CD14-positive monocyte (primary cell): ENCODE measurements around the gene EFEMP2. TPM values are rescaled to one million over a fixed set of nuclear protein-coding genes. Genes with fewer than 3 reads are reported as not detected.
"Not testable (repeated sequence)": the region's sequence is repeated elsewhere in the genome, so short reads cannot be mapped to it uniquely, and the experiment has no call there.

ENCODE experiments used
- DNase-seq, 3 donors: peaks; one replicate each; pipeline ENCODE4 v3.0.0-alpha.2; 2011 to 2022
- H2AFZ ChIP-seq: 2 replicates; pipeline ENCODE4 v1.6.0; 2012; ENCODE audit warnings: mild to moderate bottlenecking, low read depth, low read length, inconsistent platforms; ENCODE audit not compliant: insufficient read depth, poor library complexity, severe bottlenecking
- H3K27ac ChIP-seq, 2 donors: 1 replicate in 1 of 2; 2 replicates in 1 of 2; pipeline ENCODE4 v1.5.1; 2012 to 2013; ENCODE audit warnings: low read length in 2 of 2, control low read depth in 1 of 2, inconsistent platforms in 1 of 2, low read depth in 1 of 2, mild to moderate bottlenecking in 1 of 2
- H3K27me3 ChIP-seq, 2 donors: one replicate each; pipeline versions ENCODE4 v1.6.0 to v1.6.1; 2011 to 2013; ENCODE audit warnings: low read length in 2 of 2; ENCODE audit not compliant: control insufficient read depth in 2 of 2, insufficient read depth in 2 of 2
- H3K36me3 ChIP-seq, 2 donors: replicated peaks in 1 of 2; 1 replicate in 1 of 2; 2 replicates in 1 of 2; pipeline versions ENCODE4 v1.5.1 to v1.6.1; 2012 to 2013; ENCODE audit warnings: low read length in 2 of 2, control low read depth in 1 of 2, inconsistent platforms in 1 of 2, mild to moderate bottlenecking in 1 of 2; ENCODE audit not compliant: insufficient read depth in 2 of 2, control insufficient read depth in 1 of 2
- H3K4me1 ChIP-seq, 2 donors: 1 replicate in 1 of 2; 2 replicates in 1 of 2; pipeline versions ENCODE4 v1.5.1 to v1.6.1; 2012 to 2013; ENCODE audit warnings: low read length in 2 of 2, control low read depth in 1 of 2, inconsistent platforms in 1 of 2, mild to moderate bottlenecking in 1 of 2, moderate library complexity in 1 of 2; ENCODE audit not compliant: insufficient read depth in 2 of 2, control insufficient read depth in 1 of 2
- H3K4me2 ChIP-seq: replicated peaks from 2 replicates; pipeline ENCODE3; 2012; ENCODE audit warnings: low read length, moderate library complexity, mild to moderate bottlenecking; ENCODE audit not compliant: poor library complexity, severe bottlenecking; ENCODE audit errors: extremely low read depth
- H3K4me3 ChIP-seq, 3 experiments: fragments of 200-600 bp in 1 of 3; sonication (generic) in 1 of 3; replicated peaks in 1 of 3; 1 replicate in 2 of 3; 2 replicates in 1 of 3; pipeline ENCODE4 v1.5.1; 2011 to 2013; ENCODE audit warnings: low read length in 3 of 3, mild to moderate bottlenecking in 3 of 3, control low read depth in 2 of 3, low read depth in 2 of 3, inconsistent platforms in 1 of 3, moderate library complexity in 1 of 3
- H3K79me2 ChIP-seq: 2 replicates; pipeline ENCODE4 v1.6.0; 2012; ENCODE audit warnings: mild to moderate bottlenecking, control low read depth, inconsistent platforms, low read length, moderate library complexity; ENCODE audit not compliant: insufficient read depth
- H3K9ac ChIP-seq: 2 replicates; pipeline ENCODE4 v1.6.0; 2017; ENCODE audit warnings: low read length, mild to moderate bottlenecking; ENCODE audit not compliant: insufficient read depth, poor library complexity, severe bottlenecking
- H3K9me3 ChIP-seq, 2 donors: replicated peaks in 1 of 2; 1 replicate in 1 of 2; 2 replicates in 1 of 2; pipeline versions ENCODE4 v1.5.1 to v1.6.1; 2012 to 2013; ENCODE audit warnings: low read length in 2 of 2, control low read depth in 1 of 2; ENCODE audit not compliant: control insufficient read depth in 1 of 2, insufficient read depth in 1 of 2
- H4K20me1 ChIP-seq: 2 replicates; pipeline ENCODE4 v1.6.0; 2012; ENCODE audit warnings: mild to moderate bottlenecking, low read length, control low read depth, moderate library complexity; ENCODE audit not compliant: insufficient read depth
- H3K27ac Mint-ChIP-seq, 7 donors: one replicate each; pipeline ENCODE4 v1.8.0; 2020; ENCODE audit warnings: mild to moderate bottlenecking in 7 of 7, mixed read lengths in 7 of 7, moderate library complexity in 6 of 7, inconsistent platforms in 2 of 7
- H3K27me3 Mint-ChIP-seq, 3 donors: one replicate each; pipeline ENCODE4 v1.8.0; 2021 to 2022; ENCODE audit warnings: low read depth in 3 of 3, mild to moderate bottlenecking in 3 of 3, mixed read lengths in 3 of 3, moderate library complexity in 3 of 3, inconsistent platforms in 1 of 3
- H3K36me3 Mint-ChIP-seq, 2 donors: one replicate each; pipeline ENCODE4 v1.8.0; 2020; ENCODE audit warnings: mixed read lengths in 2 of 2, inconsistent platforms in 1 of 2, mild to moderate bottlenecking in 1 of 2
- H3K4me1 Mint-ChIP-seq: one replicate; pipeline ENCODE4 v1.8.0; 2020; ENCODE audit warnings: mild to moderate bottlenecking, mixed read lengths
- H3K4me3 Mint-ChIP-seq, 2 donors: one replicate each; pipeline ENCODE4 v1.8.0; 2020; ENCODE audit warnings: mild to moderate bottlenecking in 2 of 2, mixed read lengths in 2 of 2, moderate library complexity in 1 of 2
- H3K9me3 Mint-ChIP-seq, 7 donors: one replicate each; pipeline ENCODE4 v1.8.0; 2020 to 2022; ENCODE audit warnings: mixed read lengths in 7 of 7, mild to moderate bottlenecking in 6 of 7, moderate library complexity in 6 of 7, inconsistent platforms in 2 of 7
- CTCF ChIP-seq: fragments of 200-600 bp; IDR thresholded peaks from one replicate; pipeline ENCODE4 v1.8.0; 2022; ENCODE audit warnings: antibody characterized with exemption, mild to moderate bottlenecking
- WGBS: methylation state at CpG from one replicate; pipeline ENCODE4 v1.1.5; 2013; ENCODE audit warnings: missing lambda C conversion rate; ENCODE audit not compliant: insufficient coverage; 5-methylcytosine and 5-hydroxymethylcytosine counted together
- intact Hi-C, 2 donors: fragments of 100-400 bp; cut with micrococcal nuclease; formaldehyde crosslinking; loops; one replicate each; pipeline versions ENCODE4 v1.15.0 to v1.15.1; 2023
- polyA plus RNA-seq, 3 donors: library from polyadenylated mRNA; depleted of rRNA in 1 of 3; unstranded in 2 of 3; stranded (reverse) in 1 of 3; fragments of 300-500 nt in 2 of 3; fragments of >200 nt in 1 of 3; fragmentation: Illumina TruSeq in 2 of 3; gene quantifications; 1 replicate in 2 of 3; 2 replicates in 1 of 3; pipeline ENCODE4 v1.2.3, GENCODE V29; 2012 to 2021

Gene EFEMP2
- polyA plus RNA-seq, 3 donors, result 0.44 to 14.7 TPM; not detected in 1

- H4K20me1 ChIP-seq, result no peaks in the 10 kb centered on the region
- peak overlapping the region; percentile 94 for H2AFZ ChIP-seq
- H3K79me2 ChIP-seq, result no peaks in the 10 kb centered on the region
- no peak for TF ChIP-seq CTCF
- H3K4me2 ChIP-seq, result peak overlapping the region; percentile 97
- no peak overlapping the region for H3K27ac ChIP-seq
- Mint-ChIP-seq H3K27me3 (peaks cover 10 to 19% (median 14%) of the 10 kb centered on the region in 3 donors), H3K36me3 (no peaks in the 10 kb centered on the region), H3K4me1 (peaks cover 13% of the 10 kb centered on the region), H3K27ac (no peak overlapping the region), H3K9me3 (peaks cover 0 to 13% (median 3%) of the 10 kb centered on the region in 7 donors), H3K4me3 (no peak overlapping the region)
- H3K4me3 ChIP-seq, result peak overlapping the region in 2 of 3 experiments; percentile 58 to 85
- H3K4me1 ChIP-seq, result peaks cover 16 to 19% of the 10 kb centered on the region in 2 donors
- intact Hi-C loops, result no loop called here
- 44% methylated on average over 6 of the region's 6 CpGs for WGBS
- H3K9ac ChIP-seq, result peak overlapping the region; percentile 66
- H3K9me3 ChIP-seq, result peaks cover 0 to 3% of the 10 kb centered on the region in 2 donors
- H3K27me3 ChIP-seq, result peaks cover 2 to 5% of the 10 kb centered on the region in 2 donors
- no peaks in the 10 kb centered on the region for H3K36me3 ChIP-seq
- no peak for DNase-seq
These were observed 38.4 kb downstream of the EFEMP2 start for GRCh38 chr11:65834202-65834601.

- 0% methylated on average over 52 of the region's 63 CpGs for WGBS
- H3K9me3 Mint-ChIP-seq, result peaks cover 0 to 13% (median 3%) of the 10 kb centered on the region in 7 donors
- H2AFZ ChIP-seq, result peak within 1 kb of the TSS; percentile 94
- peak within 1 kb of the TSS; percentile 66 for H3K9ac ChIP-seq
- DNase-seq, result peak; percentile 89 to 95 (median 92)
- TF ChIP-seq CTCF, result no peak
- no peaks in the 10 kb centered on the region for H4K20me1 ChIP-seq
- no peak within 1 kb of the TSS for H3K4me3 Mint-ChIP-seq
- peak within 1 kb of the TSS in 2 of 7 donors; percentile 20 to 34 for H3K27ac Mint-ChIP-seq
- H3K27ac ChIP-seq, result peak within 1 kb of the TSS in 1 of 2 donors; percentile 62
- peak within 1 kb of the TSS; percentile 55 to 85 (median 58) for H3K4me3 ChIP-seq
- H3K4me1 Mint-ChIP-seq, result peaks cover 13% of the 10 kb centered on the region
- peaks cover 0 to 3% of the 10 kb centered on the region in 2 donors for H3K9me3 ChIP-seq
- H3K27me3 ChIP-seq, result peaks cover 2 to 5% of the 10 kb centered on the region in 2 donors
- no peaks in the 10 kb centered on the region for H3K36me3 Mint-ChIP-seq
- H3K27me3 Mint-ChIP-seq, result peaks cover 10 to 19% (median 14%) of the 10 kb centered on the region in 3 donors
- H3K79me2 ChIP-seq, result no peaks in the 10 kb centered on the region
- intact Hi-C loops, result no loop called here
- peaks cover 16 to 19% of the 10 kb centered on the region in 2 donors for H3K4me1 ChIP-seq
- peak within 1 kb of the TSS; percentile 97 for H3K4me2 ChIP-seq
- no peaks in the 10 kb centered on the region for H3K36me3 ChIP-seq
These were observed 39.1 kb downstream of the EFEMP2 start, which contains the start of gene SNX32 for GRCh38 chr11:65833297-65834030. Gene SNX32 (plus strand): TSS chr11:65833963. CDS start chr11:65834066, 103 bp downstream.

GRCh38 chr11:65832231-65832630 lies 40.4 kb downstream of the EFEMP2 start:
- Mint-ChIP-seq H3K4me3 (peak overlapping the region in 1 of 2 donors; percentile 49), H3K4me1 (peaks cover 20% of the 10 kb centered on the region), H3K27me3 (peaks cover 10 to 19% (median 16%) of the 10 kb centered on the region in 3 donors)
- H3K27me3 ChIP-seq, H4K20me1 ChIP-seq, H3K27ac ChIP-seq, DNase-seq, H2AFZ ChIP-seq, intact Hi-C loops, H3K27ac Mint-ChIP-seq, H3K4me3 ChIP-seq, H3K79me2 ChIP-seq, H3K4me2 ChIP-seq, H3K36me3 Mint-ChIP-seq, H3K9me3 Mint-ChIP-seq, H3K36me3 ChIP-seq, H3K9ac ChIP-seq, H3K9me3 ChIP-seq: not testable (repeated sequence)
- H3K4me1 ChIP-seq, result peaks cover 19% of the 10 kb centered on the region in 2 donors
